ENCODE measurements around the gene ALKBH3.

- TF ChIP-seq, protein P1, sequence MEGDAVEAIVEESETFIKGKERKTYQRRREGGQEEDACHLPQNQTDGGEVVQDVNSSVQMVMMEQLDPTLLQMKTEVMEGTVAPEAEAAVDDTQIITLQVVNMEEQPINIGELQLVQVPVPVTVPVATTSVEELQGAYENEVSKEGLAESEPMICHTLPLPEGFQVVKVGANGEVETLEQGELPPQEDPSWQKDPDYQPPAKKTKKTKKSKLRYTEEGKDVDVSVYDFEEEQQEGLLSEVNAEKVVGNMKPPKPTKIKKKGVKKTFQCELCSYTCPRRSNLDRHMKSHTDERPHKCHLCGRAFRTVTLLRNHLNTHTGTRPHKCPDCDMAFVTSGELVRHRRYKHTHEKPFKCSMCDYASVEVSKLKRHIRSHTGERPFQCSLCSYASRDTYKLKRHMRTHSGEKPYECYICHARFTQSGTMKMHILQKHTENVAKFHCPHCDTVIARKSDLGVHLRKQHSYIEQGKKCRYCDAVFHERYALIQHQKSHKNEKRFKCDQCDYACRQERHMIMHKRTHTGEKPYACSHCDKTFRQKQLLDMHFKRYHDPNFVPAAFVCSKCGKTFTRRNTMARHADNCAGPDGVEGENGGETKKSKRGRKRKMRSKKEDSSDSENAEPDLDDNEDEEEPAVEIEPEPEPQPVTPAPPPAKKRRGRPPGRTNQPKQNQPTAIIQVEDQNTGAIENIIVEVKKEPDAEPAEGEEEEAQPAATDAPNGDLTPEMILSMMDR (IDR thresholded peaks at IDR 0.05): no peak
- no peak for TF ChIP-seq EP300 (IDR thresholded peaks at IDR 0.05)
- no peak for TF ChIP-seq POLR2A (IDR thresholded peaks at IDR 0.05; ENCODE audit: low read depth)
These were observed 47.0 kb upstream of the ALKBH3 start for GRCh38 chr11:43833657-43834073.

Data from esophagus muscularis mucosa (tissue), 4 donors.